HG02588 (cell line): ENCODE measurements around the gene APH1A.
"Not testable (repeated sequence)": the region's sequence is repeated elsewhere in the genome, so short reads cannot be mapped to it uniquely, and the experiment has no call there.

Source experiments
- ATAC-seq: cut with Tn5 transposase; IDR thresholded peaks from one replicate; pipeline ENCODE4 v1.9.1; 2021; ENCODE audit warnings: mild to moderate bottlenecking, moderate library complexity; ENCODE audit not compliant: unreplicated experiment

APH1A gene

GRCh38 chr1:150234566-150235293 is 34.1 kb downstream of the APH1A start:
- ATAC-seq = peak; percentile 48

GRCh38 chr1:150234309-150234565 is 34.6 kb downstream of the APH1A start:
- no peak for ATAC-seq

DNA sequence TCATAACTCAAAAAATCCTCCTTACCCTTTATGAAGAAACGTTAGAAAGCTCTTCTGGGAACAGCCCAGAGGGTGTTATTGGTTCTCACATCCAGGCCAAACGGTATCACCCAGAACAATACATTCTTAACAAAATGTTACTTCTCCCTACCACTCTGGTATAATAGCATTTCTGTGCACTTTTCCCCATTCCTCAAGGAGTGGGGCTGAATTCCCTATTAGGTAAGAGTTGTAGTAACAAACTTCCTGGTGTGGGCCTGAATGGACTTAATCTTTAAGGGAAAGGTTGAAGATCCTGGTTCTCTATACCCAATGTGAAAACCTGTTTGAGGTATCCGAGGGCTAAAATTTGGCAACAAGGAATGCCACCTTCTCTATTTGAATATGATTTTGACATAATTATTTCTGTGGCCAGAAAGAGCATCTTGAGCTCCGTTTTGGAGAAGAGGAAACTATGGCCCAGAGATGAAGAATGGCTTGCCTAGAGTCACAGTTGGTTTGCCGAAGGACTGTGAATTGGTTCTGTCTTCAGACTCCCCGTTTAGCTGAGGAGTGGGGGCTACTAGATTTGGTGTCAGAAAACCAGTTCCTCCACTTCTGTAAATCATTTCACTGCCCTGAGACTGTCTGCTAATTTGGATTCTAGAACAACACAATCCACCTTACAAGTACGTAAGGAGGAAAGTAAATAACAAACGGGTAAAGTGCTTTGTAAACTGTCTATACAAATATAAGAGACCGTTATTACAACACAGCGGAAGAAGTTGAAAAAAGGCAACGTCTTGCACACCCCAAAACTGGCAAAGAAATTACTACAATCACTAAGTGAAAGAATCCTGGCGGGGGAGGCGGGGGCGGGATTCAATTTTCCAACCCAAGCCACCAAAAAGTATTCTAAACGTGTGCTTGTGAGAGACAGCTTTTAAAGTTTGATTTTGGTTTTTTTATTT is 35.2 kb downstream of the APH1A start:
- no peak for ATAC-seq

- not testable (repeated sequence) for ATAC-seq
Observed at GRCh38 chr1:150232921-150233320, 35.9 kb downstream of the APH1A start.

DNA sequence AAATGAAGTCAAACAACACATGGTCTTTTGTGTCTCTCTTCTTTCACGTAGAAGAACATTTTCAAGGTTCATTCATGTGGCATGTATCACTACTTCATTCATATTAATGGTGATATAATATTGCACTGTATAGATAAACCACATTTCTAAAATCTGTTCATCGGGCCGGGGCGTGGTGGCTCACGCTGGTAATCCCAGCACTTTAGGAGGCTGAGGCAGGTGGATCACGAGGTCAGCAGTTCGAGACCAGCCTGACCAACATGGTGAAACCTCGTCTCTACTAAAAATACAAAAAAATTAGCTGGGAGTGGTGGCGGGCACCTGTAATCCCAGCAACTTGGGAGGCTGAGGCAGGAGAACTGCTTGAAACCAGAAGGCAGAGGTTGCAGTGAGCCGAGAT is 40.6 kb downstream of the APH1A start:
- not testable (repeated sequence) for ATAC-seq

DNA sequence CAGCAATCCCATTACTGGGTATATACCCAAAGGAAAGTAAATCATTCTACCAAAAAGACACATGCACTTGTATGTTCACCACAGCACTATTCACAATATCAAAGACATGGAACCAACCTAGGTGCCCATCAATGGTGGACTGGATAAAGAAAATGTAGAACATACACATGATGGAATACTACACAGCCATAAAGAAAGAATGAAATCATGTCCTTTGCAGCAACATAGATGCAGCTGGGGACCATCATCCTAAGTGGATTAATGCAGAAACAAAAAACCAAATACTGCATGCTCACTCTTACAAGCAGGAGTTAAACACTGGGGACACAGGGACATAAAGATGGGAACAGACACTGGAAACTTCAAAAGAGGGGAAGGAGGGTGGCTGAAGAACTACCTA is 41.6 kb downstream of the APH1A start:
- ATAC-seq = no peak

GRCh38 chr1:150226486-150226885 is 42.3 kb downstream of the APH1A start:
- no peak for ATAC-seq

GRCh38 chr1:150225546-150225945 is 43.3 kb downstream of the APH1A start:
- ATAC-seq = no peak

DNA sequence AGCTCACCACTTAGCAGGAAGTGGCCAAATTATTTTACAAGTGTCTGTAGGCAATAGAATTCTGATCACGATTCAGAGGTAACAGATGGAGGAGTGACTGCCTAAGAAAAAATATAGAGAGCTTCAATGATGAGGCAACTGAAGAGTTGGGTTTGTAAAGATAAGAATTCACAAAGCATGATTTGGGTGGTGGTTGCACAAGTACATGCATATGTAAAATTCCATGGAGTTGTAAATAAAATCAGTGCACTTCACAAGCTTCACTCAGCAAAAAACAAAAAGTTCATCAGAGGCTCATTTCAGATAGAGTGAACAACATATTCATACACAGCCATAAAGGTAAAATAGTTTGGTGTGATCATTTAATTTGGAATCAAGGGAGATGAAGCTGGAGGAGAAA is 43.8 kb downstream of the APH1A start:
- no peak for ATAC-seq

DNA sequence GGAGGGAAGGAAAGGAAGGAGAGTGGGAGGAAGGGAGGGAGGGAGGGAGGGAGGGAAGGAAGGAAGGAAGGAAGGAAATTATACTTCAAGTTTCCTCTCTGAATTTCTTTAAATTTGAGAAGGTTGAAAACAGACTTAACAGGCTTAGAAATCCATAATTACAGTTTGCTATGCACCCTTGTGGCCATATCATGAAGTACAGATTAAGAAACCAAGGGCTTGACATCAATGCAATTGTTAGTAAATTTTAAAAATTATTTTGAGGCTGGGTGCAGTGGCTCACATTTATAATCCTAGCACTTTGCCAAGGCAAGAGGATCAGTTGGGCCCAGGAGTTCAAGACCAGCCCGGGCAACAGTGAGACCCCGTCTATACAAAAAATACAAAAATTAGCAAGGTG is 47.3 kb downstream of the APH1A start:
- no peak for ATAC-seq

GRCh38 chr1:150215855-150216254 is 53.0 kb downstream of the APH1A start:
- ATAC-seq = not testable (repeated sequence)
